HCT116 (cell line): ENCODE results near the gene PHKB. TPM values are rescaled to one million over a fixed set of nuclear protein-coding genes. Genes with fewer than 3 reads are reported as not detected.

ENCODE experiments used
- ATAC-seq: fragments of 200-7000 bp; cut with Tn5 transposase; 2 replicates; pipeline ENCODE4 v1.9.1; 2020; ENCODE audit warnings: mild to moderate bottlenecking, moderate library complexity
- BruUV-seq: library from RNA; stranded (reverse); fragments of 400-500 nt; replicated peaks from 2 replicates; lab custom pipeline; 2021; lab: Mats Ljungman, UMichigan
- CTCF ChIA-PET: fragments of 300-600 bp; sonication (Branson Sonifier 250); formaldehyde crosslinking; loops from one replicate; lab custom pipeline; 2021; ENCODE audit warnings: antibody characterized with exemption; lab: Charles Lee
- POLR2A ChIA-PET: fragments of 300-600, 350-600 bp; sonication (Branson Sonifier 250); formaldehyde crosslinking; loops from one replicate; lab custom pipeline; 2021; ENCODE audit warnings: antibody characterized with exemption; lab: Charles Lee
- RAD21 ChIA-PET, 2 experiments: fragments of 300-600 bp; sonication (Branson Sonifier 250); formaldehyde crosslinking; loops; one replicate each; lab custom pipeline; 2023; ENCODE audit warnings: low total read pairs in 2 of 2; ENCODE audit not compliant: uncharacterized antibody in 2 of 2, unreplicated experiment in 2 of 2, low non-redundant PET in 1 of 2; lab: Charles Lee
- DNase-seq: peaks from one replicate; pipeline ENCODE4 v3.0.0-alpha.2; 2010; ENCODE audit warnings: low read depth, low spot score
- H2AFZ ChIP-seq: fragments of 200-600 bp; shearing (Covaris generic), sonication (generic); 2 replicates; pipeline ENCODE4 v1.6.1; 2017; ENCODE audit warnings: low read depth, mixed run types, mixed read lengths, antibody characterized with exemption, low read length; ENCODE audit not compliant: poor library complexity, severe bottlenecking
- H3K27ac ChIP-seq: 2 replicates; pipeline ENCODE4 v1.5.1; 2012; ENCODE audit warnings: low read depth, low read length
- H3K27me3 ChIP-seq: fragments of 200-600 bp; sonication (generic); 2 replicates; pipeline ENCODE4 v1.6.1; 2016; ENCODE audit warnings: mixed run types, low read length, mixed read lengths; ENCODE audit not compliant: insufficient read depth
- H3K36me3 ChIP-seq, 2 experiments: fragments of 200-500 bp in 1 of 2; fragments of 200-600 bp in 1 of 2; sonication (Bioruptor generic) in 1 of 2; sonication (generic) in 1 of 2; 2 replicates each; pipeline versions ENCODE4 v1.5.1 to v1.6.1; 2014 to 2016; ENCODE audit warnings: low read length in 2 of 2, inconsistent platforms in 1 of 2, mixed read lengths in 1 of 2, mixed run types in 1 of 2; ENCODE audit not compliant: insufficient read depth in 2 of 2, control insufficient read depth in 1 of 2
- H3K4me1 ChIP-seq, 2 experiments: fragments of 200-600 bp in 1 of 2; sonication (generic) in 1 of 2; 2 replicates each; pipeline versions ENCODE4 v1.5.1 to v1.6.1; 2012 to 2017; ENCODE audit warnings: low read length in 2 of 2, inconsistent platforms in 1 of 2, mild to moderate bottlenecking in 1 of 2, mixed read lengths in 1 of 2, mixed run types in 1 of 2, moderate library complexity in 1 of 2; ENCODE audit not compliant: insufficient read depth in 2 of 2, control insufficient read depth in 1 of 2
- H3K4me2 ChIP-seq: fragments of 200-600 bp; sonication (generic); 2 replicates; pipeline ENCODE4 v1.6.1; 2017; ENCODE audit warnings: mixed run types, low read length, mixed read lengths
- H3K4me3 ChIP-seq, 2 experiments: fragments of 200-600 bp in 1 of 2; sonication (generic) in 1 of 2; replicated peaks in 1 of 2; 2 replicates each; pipeline ENCODE4 v1.5.1; 2011 to 2016; ENCODE audit warnings: low read length in 2 of 2, control low read depth in 1 of 2, low read depth in 1 of 2, mild to moderate bottlenecking in 1 of 2, mixed read lengths in 1 of 2, mixed run types in 1 of 2
- H3K79me2 ChIP-seq: fragments of 200-600 bp; sonication (generic); 2 replicates; pipeline ENCODE4 v1.6.1; 2017; ENCODE audit warnings: mild to moderate bottlenecking, mixed run types, low read length, moderate library complexity, mixed read lengths; ENCODE audit not compliant: insufficient read depth
- H3K9ac ChIP-seq: fragments of 200-600 bp; sonication (generic); 2 replicates; pipeline ENCODE4 v1.6.1; 2016; ENCODE audit warnings: low read length, mixed read lengths
- H3K9me2 ChIP-seq: fragments of 200-600 bp; sonication (generic), shearing (Covaris generic); 2 replicates; pipeline ENCODE4 v1.6.1; 2017; ENCODE audit warnings: mixed run types, mild to moderate bottlenecking, moderate library complexity; ENCODE audit not compliant: insufficient read depth
- H3K9me3 ChIP-seq, 2 experiments: fragments of 200-500 bp in 1 of 2; fragments of 200-600 bp in 1 of 2; sonication (Bioruptor generic) in 1 of 2; sonication (generic) in 1 of 2; 2 replicates each; pipeline ENCODE4 v1.6.1; 2014 to 2017; ENCODE audit warnings: low read length in 2 of 2, mixed read lengths in 2 of 2, inconsistent platforms in 1 of 2, low read depth in 1 of 2, mild to moderate bottlenecking in 1 of 2, mixed run types in 1 of 2, moderate library complexity in 1 of 2; ENCODE audit not compliant: control insufficient read depth in 1 of 2, insufficient read depth in 1 of 2
- H4K20me1 ChIP-seq: fragments of 200-600 bp; sonication (generic), shearing (Covaris generic); 2 replicates; pipeline ENCODE4 v1.6.1; 2017; ENCODE audit warnings: mixed run types, mild to moderate bottlenecking, moderate library complexity; ENCODE audit not compliant: insufficient read depth
- ATF3 ChIP-seq: IDR thresholded peaks from 2 replicates; pipeline ENCODE4 v1.6.1; 2012
- CBX3 ChIP-seq: IDR thresholded peaks from 2 replicates; pipeline ENCODE4 v1.6.1; 2012; ENCODE audit warnings: low read depth
- ELF1 ChIP-seq: IDR thresholded peaks from 2 replicates; pipeline ENCODE4 v1.6.1; 2012; ENCODE audit warnings: low read depth, borderline replicate concordance
- EZH2 ChIP-seq: fragments of 200-600 bp; sonication (generic); IDR thresholded peaks from 2 replicates; pipeline ENCODE4 v1.6.1; 2017; ENCODE audit warnings: antibody characterized with exemption, mixed run types
- EZH2phosphoT487 ChIP-seq: fragments of 200-600 bp; IDR thresholded peaks from 2 replicates; pipeline ENCODE4 v1.6.1; 2018; ENCODE audit warnings: antibody characterized with exemption, borderline replicate concordance
- FOSL1 ChIP-seq: IDR thresholded peaks from 2 replicates; pipeline ENCODE4 v1.6.1; 2012; ENCODE audit warnings: low read depth
- MAX ChIP-seq: IDR thresholded peaks from 2 replicates; pipeline ENCODE4 v1.6.1; 2012
- RAD21 ChIP-seq: IDR thresholded peaks from 2 replicates; pipeline ENCODE4 v1.6.1; 2012; ENCODE audit warnings: low read depth, mild to moderate bottlenecking
- REST ChIP-seq: IDR thresholded peaks from 2 replicates; pipeline ENCODE4 v1.6.1; 2012; ENCODE audit warnings: low read depth
- SIN3A ChIP-seq: IDR thresholded peaks from 2 replicates; pipeline ENCODE4 v1.6.1; 2012; ENCODE audit warnings: low read depth
- SP1 ChIP-seq: IDR thresholded peaks from 2 replicates; pipeline ENCODE4 v1.6.1; 2012; ENCODE audit warnings: low read depth
- SRF ChIP-seq: IDR thresholded peaks from 2 replicates; pipeline ENCODE4 v1.6.1; 2012; ENCODE audit warnings: low read depth
- TCF7L2 ChIP-seq: IDR thresholded peaks from 2 replicates; pipeline ENCODE4 v1.7.0; 2011; ENCODE audit warnings: borderline replicate concordance, inconsistent platforms; ENCODE audit not compliant: insufficient read depth, insufficient read length; ENCODE audit errors: extremely low read depth
- YY1 ChIP-seq: IDR thresholded peaks from 2 replicates; pipeline ENCODE4 v1.6.1; 2011; ENCODE audit warnings: low read length, low read depth, moderate library complexity, mild to moderate bottlenecking; ENCODE audit not compliant: insufficient replicate concordance; ENCODE audit errors: extremely low read depth
- ZBTB33 ChIP-seq: IDR thresholded peaks from 2 replicates; pipeline ENCODE4 v1.6.1; 2011; ENCODE audit warnings: mild to moderate bottlenecking, low read length, moderate library complexity; ENCODE audit not compliant: insufficient replicate concordance; ENCODE audit errors: extremely low read depth
- intact Hi-C: fragments of 100-400 bp; cut with micrococcal nuclease; formaldehyde crosslinking; loops from 2 replicates; pipeline ENCODE4 v1.10.0; 2022
- total RNA-seq: library from RNA; stranded (reverse); gene quantifications from one replicate; pipeline ENCODE4 v1.2.1, GENCODE V29; 2021; ENCODE audit not compliant: unreplicated experiment

PHKB gene
- total RNA-seq, 1 experiment from 2014 or later = 30.5 TPM

- TF ChIP-seq EZH2phosphoT487 (no peak), FOSL1 (no peak), SRF (no peak), REST (no peak), SIN3A (no peak), YY1 (no peak), ZBTB33 (no peak), SP1 (no peak), RAD21 (no peak), ATF3 (no peak), TCF7L2 (no peak), MAX (no peak), EZH2 (no peak), ELF1 (no peak), CBX3 (no peak)
- ATAC-seq (no peak), DNase-seq (no peak)
- CTCF ChIA-PET = no interaction called here
- no peak overlapping the region for H3K4me2 ChIP-seq
- intact Hi-C loops = no loop called here
- no TSS peak for BruUV-seq
- H3K9me2 ChIP-seq = no peaks in the 10 kb centered on the region
- H2AFZ ChIP-seq = no peak overlapping the region
- H3K27ac ChIP-seq = no peak overlapping the region
- no peaks in the 10 kb centered on the region for H3K27me3 ChIP-seq
- no peak overlapping the region for H3K4me3 ChIP-seq
- H3K36me3 ChIP-seq = no peaks in the 10 kb centered on the region
- H4K20me1 ChIP-seq = no peaks in the 10 kb centered on the region
- POLR2A ChIA-PET = no interaction called here
- no peaks in the 10 kb centered on the region for H3K4me1 ChIP-seq
- H3K9ac ChIP-seq = no peak overlapping the region
- RAD21 ChIA-PET = no interaction called here
- H3K79me2 ChIP-seq = no peaks in the 10 kb centered on the region
- H3K9me3 ChIP-seq = no peaks in the 10 kb centered on the region
Observed at GRCh38 chr16:47705266-47705665, 244.1 kb downstream of the PHKB start.
